KOPT-K1 (cell line): ENCODE data around the gene KDM2A.
"Not testable (repeated sequence)": the region's sequence is repeated elsewhere in the genome, so short reads cannot be mapped to it uniquely, and the experiment has no call there.

ENCODE experiments used
- H3K27ac ChIP-seq: fragments of 200-600 bp; sonication (generic); 2 replicates; pipeline ENCODE4 v1.5.1; 2016; ENCODE audit warnings: antibody characterized with exemption, mild to moderate bottlenecking, low read depth, low read length; ENCODE audit not compliant: poor library complexity, severe bottlenecking
- H3K36me3 ChIP-seq: fragments of 200-600 bp; sonication (generic); 2 replicates; pipeline ENCODE4 v1.5.1; 2017; ENCODE audit warnings: antibody characterized with exemption, mild to moderate bottlenecking, low read length, moderate library complexity; ENCODE audit not compliant: insufficient read depth
- H3K9me3 ChIP-seq: fragments of 200-600 bp; sonication (generic); 2 replicates; pipeline ENCODE4 v1.5.1; 2017; ENCODE audit warnings: antibody characterized with exemption, low read length, mild to moderate bottlenecking; ENCODE audit not compliant: insufficient read depth, poor library complexity, severe bottlenecking

KDM2A gene

GRCh38 chr11:67250059-67251043 is 131.3 kb downstream of the KDM2A start:
- peaks cover 99% of the 10 kb centered on the region for H3K36me3 ChIP-seq
- no peak overlapping the region for H3K27ac ChIP-seq
- no peaks in the 10 kb centered on the region for H3K9me3 ChIP-seq

DNA sequence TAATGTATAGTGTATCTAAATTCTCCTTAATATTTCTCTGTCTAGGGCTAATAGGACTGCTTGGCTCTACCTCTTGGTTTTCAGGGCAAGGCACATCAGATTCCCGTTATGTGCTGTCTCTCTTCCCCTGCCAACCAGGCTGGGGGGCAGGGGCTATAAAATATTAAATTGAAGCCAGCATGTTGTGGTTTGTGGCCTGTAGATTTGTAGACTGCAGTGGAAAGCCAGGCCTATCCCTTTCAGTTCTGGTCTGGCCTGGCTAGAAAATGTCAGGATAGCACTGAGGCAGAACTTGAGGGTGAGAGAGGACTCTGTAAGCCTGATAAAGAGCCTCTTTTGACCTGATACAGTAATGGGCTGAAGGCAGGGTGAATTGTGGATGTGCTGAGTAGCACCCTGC is 132.8 kb downstream of the KDM2A start:
- Histone ChIP-seq H3K27ac (no peak overlapping the region), H3K36me3 (peaks cover 99% of the 10 kb centered on the region), H3K9me3 (no peaks in the 10 kb centered on the region)

- Histone ChIP-seq H3K27ac (no peak overlapping the region), H3K36me3 (peaks cover 96% of the 10 kb centered on the region), H3K9me3 (no peaks in the 10 kb centered on the region)
These were observed 133.8 kb downstream of the KDM2A start for GRCh38 chr11:67252831-67253239.

DNA sequence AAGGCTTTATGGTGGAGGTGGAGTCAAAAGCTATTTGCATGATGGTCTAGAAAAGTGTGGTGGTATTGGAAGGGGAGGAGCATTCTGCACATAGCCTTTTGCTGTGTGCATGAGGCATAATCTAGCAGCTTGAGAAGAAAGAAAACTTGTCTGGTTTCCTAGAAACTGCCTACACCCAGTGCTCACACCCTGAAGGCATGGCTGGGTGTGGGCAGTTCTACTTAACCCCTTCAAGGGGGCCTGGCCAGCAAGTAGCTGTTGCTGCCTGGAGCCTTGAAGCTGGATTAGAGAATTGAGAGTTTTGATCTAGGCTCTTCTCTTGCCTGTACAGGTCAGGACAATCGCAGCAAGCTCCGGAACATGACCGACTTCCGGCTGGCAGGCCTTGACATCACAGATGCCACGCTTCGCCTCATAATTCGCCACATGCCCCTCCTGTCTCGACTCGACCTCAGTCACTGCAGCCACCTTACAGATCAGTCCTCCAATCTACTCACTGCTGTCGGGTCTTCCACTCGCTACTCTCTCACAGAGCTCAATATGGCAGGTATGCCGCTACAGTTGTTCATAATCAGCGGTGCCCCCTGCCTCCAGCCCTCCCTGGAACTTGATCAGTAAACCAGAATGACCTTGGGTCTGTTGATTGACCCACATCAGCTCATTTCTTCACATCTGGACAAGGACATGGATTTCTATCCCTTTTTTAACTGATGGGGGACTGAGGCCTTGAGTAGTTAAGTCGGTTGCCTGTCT is 135.0 kb downstream of the KDM2A start:
- H3K27ac ChIP-seq, result no peak overlapping the region
- H3K36me3 ChIP-seq, result peaks cover 95% of the 10 kb centered on the region
- no peaks in the 10 kb centered on the region for H3K9me3 ChIP-seq

DNA sequence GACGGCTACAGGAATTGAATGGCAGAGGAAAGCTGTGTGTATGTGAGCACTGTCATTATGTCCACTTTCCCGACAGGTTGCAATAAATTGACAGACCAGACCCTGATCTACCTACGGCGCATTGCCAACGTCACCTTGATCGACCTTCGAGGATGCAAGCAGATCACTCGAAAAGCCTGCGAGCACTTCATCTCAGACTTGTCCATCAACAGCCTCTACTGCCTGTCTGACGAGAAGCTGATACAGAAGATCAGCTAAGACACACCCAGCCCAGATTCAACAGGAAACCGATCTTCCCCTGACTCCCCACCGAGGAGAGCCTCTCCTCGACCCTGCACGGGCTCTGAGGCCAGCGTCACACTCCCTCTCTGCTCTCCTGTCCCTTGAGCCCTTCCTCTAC is 135.7 kb downstream of the KDM2A start:
- H3K9me3 ChIP-seq, result no peaks in the 10 kb centered on the region
- peaks cover 88% of the 10 kb centered on the region for H3K36me3 ChIP-seq
- H3K27ac ChIP-seq, result no peak overlapping the region

DNA sequence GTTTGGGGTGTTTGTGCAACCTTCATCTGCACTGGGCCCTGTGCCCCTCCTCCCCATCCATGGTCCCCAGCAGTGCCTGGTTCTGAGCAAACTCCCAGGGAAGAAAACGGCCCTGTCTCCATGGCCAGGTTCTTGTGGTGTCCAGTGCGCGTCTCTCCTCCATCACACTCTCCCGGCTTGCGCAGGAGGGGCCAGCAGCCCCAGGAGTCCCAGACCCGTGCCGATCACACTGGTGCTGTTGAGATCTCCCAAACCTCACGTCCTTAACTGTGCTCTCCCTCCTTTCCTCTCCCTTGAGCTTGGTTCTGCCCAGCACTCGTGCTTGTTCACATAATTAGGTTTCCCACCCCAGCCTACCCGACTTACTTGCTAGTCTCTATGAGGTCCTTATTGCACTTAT is 136.3 kb downstream of the KDM2A start:
- peaks cover 82% of the 10 kb centered on the region for H3K36me3 ChIP-seq
- H3K27ac ChIP-seq, result no peak overlapping the region

DNA sequence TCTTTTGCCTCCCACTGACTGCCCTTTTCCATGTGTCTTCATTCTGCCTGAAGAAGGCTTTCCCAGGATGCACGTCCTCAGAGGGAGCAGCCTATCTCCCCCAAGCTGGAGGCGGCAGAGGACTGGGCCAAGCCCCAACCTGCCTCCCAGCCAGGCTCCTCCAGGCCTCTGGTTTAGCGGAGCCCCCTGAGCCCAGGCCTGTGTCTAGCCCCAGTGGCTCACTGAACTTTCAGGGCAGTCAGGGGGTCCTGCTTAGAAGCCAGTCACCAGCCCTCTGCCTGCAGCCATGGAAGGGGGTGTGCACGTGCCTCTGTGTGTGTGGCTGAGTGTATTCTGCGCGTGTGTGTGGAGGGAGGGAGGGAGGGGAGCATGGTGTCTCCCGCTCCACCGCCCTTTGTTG is 136.8 kb downstream of the KDM2A start:
- Histone ChIP-seq H3K9me3 (no peaks in the 10 kb centered on the region), H3K36me3 (peaks cover 77% of the 10 kb centered on the region), H3K27ac (no peak overlapping the region)

More for the DNA sequence above, 136.3 kb downstream of the KDM2A start:
- H3K9me3 ChIP-seq, result no peaks in the 10 kb centered on the region

- peaks cover 70% of the 10 kb centered on the region for H3K36me3 ChIP-seq
- H3K27ac ChIP-seq, result no peak overlapping the region
- H3K9me3 ChIP-seq, result no peaks in the 10 kb centered on the region
These were observed 137.5 kb downstream of the KDM2A start for GRCh38 chr11:67256477-67257135.

- Histone ChIP-seq H3K9me3 (no peaks in the 10 kb centered on the region), H3K36me3 (peaks cover 32% of the 10 kb centered on the region), H3K27ac (no peak overlapping the region)
These were observed 141.3 kb downstream of the KDM2A start for GRCh38 chr11:67260406-67260805.

DNA sequence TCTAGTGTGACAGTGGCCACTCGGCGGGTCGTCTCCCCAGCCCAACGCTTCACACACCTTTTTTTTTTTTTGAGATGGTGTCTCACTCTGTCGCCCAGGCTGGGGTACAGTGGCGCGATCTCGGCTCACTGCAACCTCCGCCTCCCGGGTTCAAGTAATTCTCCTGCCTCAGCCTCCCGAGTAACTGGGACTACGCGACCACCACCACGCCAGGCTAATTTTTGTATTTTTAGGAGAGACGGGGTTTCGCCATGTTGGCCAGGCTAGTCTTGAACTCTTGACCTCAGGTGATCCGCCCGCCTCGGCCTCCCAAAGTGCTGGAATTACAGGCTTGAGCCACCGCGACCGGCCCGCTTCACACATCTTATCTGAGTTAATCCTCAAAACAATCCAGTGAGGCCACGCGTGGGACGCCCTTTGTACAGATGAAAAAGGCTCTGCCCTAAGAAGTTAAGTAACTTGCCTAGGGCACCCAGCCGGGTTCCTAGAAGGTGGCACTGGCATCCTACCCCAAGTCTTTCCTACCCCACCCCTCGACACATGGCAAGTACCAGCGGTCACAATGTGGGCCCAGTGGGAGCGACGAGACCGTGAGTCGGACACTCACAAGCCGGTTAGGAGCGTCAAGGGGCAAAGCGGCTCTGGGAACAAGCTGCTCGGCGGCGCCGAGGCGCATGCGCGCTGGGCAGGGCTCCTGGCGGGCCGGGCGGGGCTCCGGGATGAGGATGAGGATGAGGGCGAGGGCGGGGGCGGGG is 142.0 kb downstream of the KDM2A start:
- H3K27ac ChIP-seq, H3K9me3 ChIP-seq: not testable (repeated sequence)
- H3K36me3 ChIP-seq, result peaks cover 25% of the 10 kb centered on the region

GRCh38 chr11:67261640-67261945 is 142.5 kb downstream of the KDM2A start:
- Histone ChIP-seq H3K36me3 (peaks cover 20% of the 10 kb centered on the region), H3K27ac (no peak overlapping the region), H3K9me3 (no peaks in the 10 kb centered on the region)

GRCh38 chr11:67261946-67262681 is 143.1 kb downstream of the KDM2A start:
- Histone ChIP-seq H3K36me3 (peaks cover 16% of the 10 kb centered on the region), H3K9me3 (no peaks in the 10 kb centered on the region), H3K27ac (peak overlapping the region; percentile 75)

DNA sequence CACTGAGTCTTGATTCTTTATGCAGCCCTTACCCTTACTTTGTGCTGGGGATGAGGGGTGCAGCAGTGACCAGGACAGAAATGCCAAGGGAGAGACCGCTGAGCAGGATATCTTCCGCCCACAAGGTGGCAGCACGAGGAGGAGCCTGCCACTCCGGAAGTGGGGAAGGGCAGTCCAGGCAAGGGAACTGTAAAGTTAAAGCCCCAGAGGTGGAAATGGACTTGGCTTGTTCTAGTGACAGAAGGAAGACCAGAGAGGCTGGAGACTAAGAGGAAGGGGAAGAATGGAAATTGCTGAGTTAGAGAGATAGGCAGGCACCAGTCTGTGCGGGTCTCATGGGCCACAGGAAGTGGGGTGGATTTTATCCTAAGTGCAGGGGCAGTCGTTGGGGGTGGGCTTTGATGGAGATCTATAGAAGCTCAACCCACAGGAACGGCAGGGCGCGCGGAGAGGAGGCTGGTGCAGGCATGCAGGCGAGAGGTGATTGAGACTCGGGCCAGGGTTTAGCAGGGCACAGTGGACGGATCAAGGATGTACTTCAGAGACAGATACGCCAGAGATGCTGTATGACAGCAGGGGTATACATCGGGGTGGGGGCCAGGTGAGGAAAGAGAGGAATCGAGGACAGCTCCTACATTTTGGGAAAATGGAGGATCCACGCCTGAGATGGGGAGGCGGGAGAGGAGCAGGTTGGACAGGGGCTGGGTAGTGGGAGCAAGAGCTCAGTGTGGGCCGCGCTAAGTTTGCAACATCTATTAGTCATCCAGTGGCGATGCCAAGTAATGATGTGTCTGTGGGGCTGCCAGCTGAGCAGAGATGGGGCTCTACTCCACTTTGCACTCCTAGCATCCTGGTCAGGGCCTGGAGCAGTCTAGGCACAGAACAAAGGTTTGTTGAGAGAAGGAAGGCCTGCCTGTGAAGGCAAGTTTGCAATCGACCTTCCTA is 143.9 kb downstream of the KDM2A start:
- H3K36me3 ChIP-seq, result peaks cover 21% of the 10 kb centered on the region; the same call in 1 of the 2 replicates
- H3K9me3 ChIP-seq, result no peaks in the 10 kb centered on the region
- H3K27ac ChIP-seq, result peak overlapping the region; percentile 75
